HepG2 (cell line): ENCODE results near the gene NCOA5. TPM values are rescaled to one million over a fixed set of nuclear protein-coding genes. Genes with fewer than 3 reads are reported as not detected.
A peak's percentile ranks its signal among the peaks of the same experiment; 100 is the strongest.

Experiments
- KDM5A ChIP-seq: fragments of 200-600 bp; sonication (generic); IDR thresholded peaks from 2 replicates; pipeline ENCODE4 v1.7.0; 2018; ENCODE audit warnings: antibody characterized with exemption, mild to moderate bottlenecking, low read length, borderline replicate concordance
- MAFG ChIP-seq: sonication (generic); formaldehyde crosslinking; IDR thresholded peaks from 2 replicates; pipeline ENCODE4 v1.5.1; 2020; ENCODE audit warnings: mild to moderate bottlenecking, missing genetic modification reagents
- PAX8 ChIP-seq: sonication (generic); formaldehyde crosslinking; IDR thresholded peaks from 2 replicates; pipeline ENCODE4 v1.8.0; 2022; ENCODE audit warnings: mild to moderate bottlenecking, missing genetic modification reagents, borderline replicate concordance
- PITX1 ChIP-seq: sonication (generic); formaldehyde crosslinking; IDR thresholded peaks from 2 replicates; pipeline ENCODE4 v1.5.1; 2020; ENCODE audit warnings: mild to moderate bottlenecking, missing genetic modification reagents
- SKI ChIP-seq: fragments of 450-650 bp; IDR thresholded peaks from one replicate; pipeline ENCODE4 v1.6.1; 2018; ENCODE audit warnings: mild to moderate bottlenecking; ENCODE audit not compliant: partially characterized antibody
- ZNF816 ChIP-seq: sonication (generic); formaldehyde crosslinking; IDR thresholded peaks from 2 replicates; pipeline ENCODE4 v1.8.0; 2022; ENCODE audit warnings: missing genetic modification reagents, mild to moderate bottlenecking, borderline replicate concordance
- polyA plus RNA-seq, 8 experiments: library from polyadenylated mRNA; depleted of rRNA in 3 of 8; stranded (reverse) in 7 of 8; unstranded in 1 of 8; fragments of >200 nt; fragmentation: Illumina TruSeq in 4 of 8; extraction: Trizol in 4 of 8; gene quantifications; 2 replicates each; pipeline versions ENCODE4 v1.2.1 to v1.2.3, GENCODE V29; 2011 to 2016; ENCODE audit warnings: low read depth in 4 of 8, missing spikeins in 1 of 8, mixed read lengths in 1 of 8; ENCODE audit not compliant: insufficient read depth in 1 of 8
- total RNA-seq, 5 experiments: library from RNA; depleted of rRNA; stranded (reverse); fragments of >200 nt; fragmentation: Illumina TruSeq; extraction: Trizol; gene quantifications; 2 replicates each; pipeline ENCODE4 v1.2.3, GENCODE V29; 2016; ENCODE audit warnings: low read depth in 1 of 5
- TF ChIP-seq, protein P1 (sequence below): sonication (generic); formaldehyde crosslinking; IDR thresholded peaks from 2 replicates; pipeline ENCODE4 v1.4.0; 2020; ENCODE audit warnings: missing genetic modification reagents
- TF ChIP-seq, protein P2 (sequence below), 2 experiments: sonication (generic) in 1 of 2; formaldehyde crosslinking in 1 of 2; IDR thresholded peaks; 2 replicates each; pipeline versions ENCODE4 v1.4.0 to v1.6.1; 2018 to 2020; ENCODE audit warnings: missing genetic modification reagents in 2 of 2, borderline replicate concordance in 1 of 2, low read depth in 1 of 2, mild to moderate bottlenecking in 1 of 2, missing biosample characterization in 1 of 2
- TF ChIP-seq, protein P3 (sequence below): IDR thresholded peaks from 2 replicates; pipeline ENCODE4 v1.4.0; 2020; ENCODE audit warnings: mild to moderate bottlenecking, missing genetic modification reagents
- TF ChIP-seq, protein P4 (sequence below): sonication (generic); formaldehyde crosslinking; IDR thresholded peaks from 2 replicates; pipeline ENCODE4 v1.4.0; 2020; ENCODE audit warnings: mild to moderate bottlenecking, missing genetic modification reagents
- TF ChIP-seq, protein P5 (sequence below): sonication (generic); formaldehyde crosslinking; IDR thresholded peaks from 2 replicates; pipeline ENCODE4 v1.4.0; 2020; ENCODE audit warnings: missing genetic modification reagents
- TF ChIP-seq, protein P6 (sequence below): sonication (generic); formaldehyde crosslinking; IDR thresholded peaks from 2 replicates; pipeline ENCODE4 v1.5.0; 2020; ENCODE audit warnings: mild to moderate bottlenecking, missing genetic modification reagents

Gene NCOA5
- total and polyA plus RNA-seq, 2 of the 13 experiments (the other 11 are each of a cell fraction or from before 2014, with no cell fraction given): 16.5 to 28.4 TPM

DNA sequence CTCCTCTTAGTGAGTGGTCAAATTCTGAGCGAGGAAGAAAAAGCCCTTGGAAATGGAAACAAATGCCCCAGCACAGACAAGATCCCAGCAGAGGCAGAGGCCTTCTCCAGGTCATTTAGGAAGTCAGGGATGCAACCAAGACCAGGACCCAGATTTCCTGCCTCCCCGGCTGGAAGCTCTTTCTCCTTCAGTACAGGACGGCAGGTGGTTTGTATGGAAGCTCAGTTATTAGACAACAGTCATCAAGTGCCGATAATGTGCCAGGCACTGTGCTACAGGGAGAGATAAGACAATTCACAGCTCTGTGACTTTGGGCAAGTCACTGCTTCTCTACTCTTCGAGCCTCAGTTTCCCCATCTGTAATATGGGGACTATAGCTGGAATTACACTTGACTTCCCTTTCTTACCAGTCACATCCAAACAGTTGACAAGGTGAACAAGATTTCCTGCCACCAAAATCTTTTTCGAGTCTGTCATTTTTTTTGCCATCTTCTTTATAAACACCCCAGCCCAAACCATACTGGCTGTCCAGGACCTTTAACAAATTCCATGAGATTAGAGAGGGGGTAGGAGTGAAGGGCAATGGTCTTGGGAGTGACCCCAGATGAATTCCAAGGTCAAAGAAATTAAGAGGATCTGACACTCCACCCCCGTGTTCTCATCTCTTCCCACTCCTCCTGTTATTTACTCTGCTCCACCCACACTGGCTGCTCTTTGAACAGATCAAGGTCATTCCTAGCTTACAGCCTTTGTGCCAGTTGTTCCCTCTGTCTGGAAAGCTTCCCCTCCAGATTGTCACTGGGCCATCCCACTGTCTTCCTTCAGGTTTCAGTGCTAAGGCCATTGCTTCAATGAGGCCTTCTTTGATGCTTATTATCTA lies 75.0 kb downstream of the NCOA5 start (continued):
- TF ChIP-seq, protein P1, sequence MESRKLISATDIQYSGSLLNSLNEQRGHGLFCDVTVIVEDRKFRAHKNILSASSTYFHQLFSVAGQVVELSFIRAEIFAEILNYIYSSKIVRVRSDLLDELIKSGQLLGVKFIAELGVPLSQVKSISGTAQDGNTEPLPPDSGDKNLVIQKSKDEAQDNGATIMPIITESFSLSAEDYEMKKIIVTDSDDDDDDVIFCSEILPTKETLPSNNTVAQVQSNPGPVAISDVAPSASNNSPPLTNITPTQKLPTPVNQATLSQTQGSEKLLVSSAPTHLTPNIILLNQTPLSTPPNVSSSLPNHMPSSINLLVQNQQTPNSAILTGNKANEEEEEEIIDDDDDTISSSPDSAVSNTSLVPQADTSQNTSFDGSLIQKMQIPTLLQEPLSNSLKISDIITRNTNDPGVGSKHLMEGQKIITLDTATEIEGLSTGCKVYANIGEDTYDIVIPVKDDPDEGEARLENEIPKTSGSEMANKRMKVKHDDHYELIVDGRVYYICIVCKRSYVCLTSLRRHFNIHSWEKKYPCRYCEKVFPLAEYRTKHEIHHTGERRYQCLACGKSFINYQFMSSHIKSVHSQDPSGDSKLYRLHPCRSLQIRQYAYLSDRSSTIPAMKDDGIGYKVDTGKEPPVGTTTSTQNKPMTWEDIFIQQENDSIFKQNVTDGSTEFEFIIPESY (CRISPR knock-in tag): peak; percentile 16; the same call in 1 of the 2 replicates
- TF ChIP-seq KDM5A: no peak
- TF ChIP-seq ZNF816: peak; percentile 38; the same call in 1 of the 2 replicates
- TF ChIP-seq, protein P2, sequence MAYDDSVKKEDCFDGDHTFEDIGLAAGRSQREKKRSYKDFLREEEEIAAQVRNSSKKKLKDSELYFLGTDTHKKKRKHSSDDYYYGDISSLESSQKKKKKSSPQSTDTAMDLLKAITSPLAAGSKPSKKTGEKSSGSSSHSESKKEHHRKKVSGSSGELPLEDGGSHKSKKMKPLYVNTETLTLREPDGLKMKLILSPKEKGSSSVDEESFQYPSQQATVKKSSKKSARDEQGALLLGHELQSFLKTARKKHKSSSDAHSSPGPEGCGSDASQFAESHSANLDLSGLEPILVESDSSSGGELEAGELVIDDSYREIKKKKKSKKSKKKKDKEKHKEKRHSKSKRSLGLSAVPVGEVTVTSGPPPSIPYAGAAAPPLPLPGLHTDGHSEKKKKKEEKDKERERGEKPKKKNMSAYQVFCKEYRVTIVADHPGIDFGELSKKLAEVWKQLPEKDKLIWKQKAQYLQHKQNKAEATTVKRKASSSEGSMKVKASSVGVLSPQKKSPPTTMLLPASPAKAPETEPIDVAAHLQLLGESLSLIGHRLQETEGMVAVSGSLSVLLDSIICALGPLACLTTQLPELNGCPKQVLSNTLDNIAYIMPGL (CRISPR knock-in tag; IDR thresholded peaks at IDR 0.05; ENCODE audit: borderline replicate concordance in 1 of 2, low read depth in 1 of 2): peak in 1 of 2 experiments; percentile 49; a peak in 1 of 4 replicates
- peak; percentile 73; the same call in 1 of the 2 replicates for TF ChIP-seq PITX1 (CRISPR knock-in tag)
- TF ChIP-seq, protein P3, sequence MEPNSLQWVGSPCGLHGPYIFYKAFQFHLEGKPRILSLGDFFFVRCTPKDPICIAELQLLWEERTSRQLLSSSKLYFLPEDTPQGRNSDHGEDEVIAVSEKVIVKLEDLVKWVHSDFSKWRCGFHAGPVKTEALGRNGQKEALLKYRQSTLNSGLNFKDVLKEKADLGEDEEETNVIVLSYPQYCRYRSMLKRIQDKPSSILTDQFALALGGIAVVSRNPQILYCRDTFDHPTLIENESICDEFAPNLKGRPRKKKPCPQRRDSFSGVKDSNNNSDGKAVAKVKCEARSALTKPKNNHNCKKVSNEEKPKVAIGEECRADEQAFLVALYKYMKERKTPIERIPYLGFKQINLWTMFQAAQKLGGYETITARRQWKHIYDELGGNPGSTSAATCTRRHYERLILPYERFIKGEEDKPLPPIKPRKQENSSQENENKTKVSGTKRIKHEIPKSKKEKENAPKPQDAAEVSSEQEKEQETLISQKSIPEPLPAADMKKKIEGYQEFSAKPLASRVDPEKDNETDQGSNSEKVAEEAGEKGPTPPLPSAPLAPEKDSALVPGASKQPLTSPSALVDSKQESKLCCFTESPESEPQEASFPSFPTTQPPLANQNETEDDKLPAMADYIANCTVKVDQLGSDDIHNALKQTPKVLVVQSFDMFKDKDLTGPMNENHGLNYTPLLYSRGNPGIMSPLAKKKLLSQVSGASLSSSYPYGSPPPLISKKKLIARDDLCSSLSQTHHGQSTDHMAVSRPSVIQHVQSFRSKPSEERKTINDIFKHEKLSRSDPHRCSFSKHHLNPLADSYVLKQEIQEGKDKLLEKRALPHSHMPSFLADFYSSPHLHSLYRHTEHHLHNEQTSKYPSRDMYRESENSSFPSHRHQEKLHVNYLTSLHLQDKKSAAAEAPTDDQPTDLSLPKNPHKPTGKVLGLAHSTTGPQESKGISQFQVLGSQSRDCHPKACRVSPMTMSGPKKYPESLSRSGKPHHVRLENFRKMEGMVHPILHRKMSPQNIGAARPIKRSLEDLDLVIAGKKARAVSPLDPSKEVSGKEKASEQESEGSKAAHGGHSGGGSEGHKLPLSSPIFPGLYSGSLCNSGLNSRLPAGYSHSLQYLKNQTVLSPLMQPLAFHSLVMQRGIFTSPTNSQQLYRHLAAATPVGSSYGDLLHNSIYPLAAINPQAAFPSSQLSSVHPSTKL (CRISPR knock-in tag): peak; percentile 99
- TF ChIP-seq, protein P4, sequence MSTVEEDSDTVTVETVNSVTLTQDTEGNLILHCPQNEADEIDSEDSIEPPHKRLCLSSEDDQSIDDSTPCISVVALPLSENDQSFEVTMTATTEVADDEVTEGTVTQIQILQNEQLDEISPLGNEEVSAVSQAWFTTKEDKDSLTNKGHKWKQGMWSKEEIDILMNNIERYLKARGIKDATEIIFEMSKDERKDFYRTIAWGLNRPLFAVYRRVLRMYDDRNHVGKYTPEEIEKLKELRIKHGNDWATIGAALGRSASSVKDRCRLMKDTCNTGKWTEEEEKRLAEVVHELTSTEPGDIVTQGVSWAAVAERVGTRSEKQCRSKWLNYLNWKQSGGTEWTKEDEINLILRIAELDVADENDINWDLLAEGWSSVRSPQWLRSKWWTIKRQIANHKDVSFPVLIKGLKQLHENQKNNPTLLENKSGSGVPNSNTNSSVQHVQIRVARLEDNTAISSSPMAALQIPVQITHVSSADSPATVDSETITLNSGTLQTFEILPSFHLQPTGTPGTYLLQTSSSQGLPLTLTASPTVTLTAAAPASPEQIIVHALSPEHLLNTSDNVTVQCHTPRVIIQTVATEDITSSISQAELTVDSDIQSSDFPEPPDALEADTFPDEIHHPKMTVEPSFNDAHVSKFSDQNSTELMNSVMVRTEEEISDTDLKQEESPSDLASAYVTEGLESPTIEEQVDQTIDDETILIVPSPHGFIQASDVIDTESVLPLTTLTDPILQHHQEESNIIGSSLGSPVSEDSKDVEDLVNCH (CRISPR knock-in tag): no peak
- no peak for TF ChIP-seq PAX8 (CRISPR knock-in tag)
- TF ChIP-seq, protein P5, sequence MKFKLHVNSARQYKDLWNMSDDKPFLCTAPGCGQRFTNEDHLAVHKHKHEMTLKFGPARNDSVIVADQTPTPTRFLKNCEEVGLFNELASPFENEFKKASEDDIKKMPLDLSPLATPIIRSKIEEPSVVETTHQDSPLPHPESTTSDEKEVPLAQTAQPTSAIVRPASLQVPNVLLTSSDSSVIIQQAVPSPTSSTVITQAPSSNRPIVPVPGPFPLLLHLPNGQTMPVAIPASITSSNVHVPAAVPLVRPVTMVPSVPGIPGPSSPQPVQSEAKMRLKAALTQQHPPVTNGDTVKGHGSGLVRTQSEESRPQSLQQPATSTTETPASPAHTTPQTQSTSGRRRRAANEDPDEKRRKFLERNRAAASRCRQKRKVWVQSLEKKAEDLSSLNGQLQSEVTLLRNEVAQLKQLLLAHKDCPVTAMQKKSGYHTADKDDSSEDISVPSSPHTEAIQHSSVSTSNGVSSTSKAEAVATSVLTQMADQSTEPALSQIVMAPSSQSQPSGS (CRISPR knock-in tag): no peak
- no peak for TF ChIP-seq MAFG (CRISPR knock-in tag)
- TF ChIP-seq, protein P6, sequence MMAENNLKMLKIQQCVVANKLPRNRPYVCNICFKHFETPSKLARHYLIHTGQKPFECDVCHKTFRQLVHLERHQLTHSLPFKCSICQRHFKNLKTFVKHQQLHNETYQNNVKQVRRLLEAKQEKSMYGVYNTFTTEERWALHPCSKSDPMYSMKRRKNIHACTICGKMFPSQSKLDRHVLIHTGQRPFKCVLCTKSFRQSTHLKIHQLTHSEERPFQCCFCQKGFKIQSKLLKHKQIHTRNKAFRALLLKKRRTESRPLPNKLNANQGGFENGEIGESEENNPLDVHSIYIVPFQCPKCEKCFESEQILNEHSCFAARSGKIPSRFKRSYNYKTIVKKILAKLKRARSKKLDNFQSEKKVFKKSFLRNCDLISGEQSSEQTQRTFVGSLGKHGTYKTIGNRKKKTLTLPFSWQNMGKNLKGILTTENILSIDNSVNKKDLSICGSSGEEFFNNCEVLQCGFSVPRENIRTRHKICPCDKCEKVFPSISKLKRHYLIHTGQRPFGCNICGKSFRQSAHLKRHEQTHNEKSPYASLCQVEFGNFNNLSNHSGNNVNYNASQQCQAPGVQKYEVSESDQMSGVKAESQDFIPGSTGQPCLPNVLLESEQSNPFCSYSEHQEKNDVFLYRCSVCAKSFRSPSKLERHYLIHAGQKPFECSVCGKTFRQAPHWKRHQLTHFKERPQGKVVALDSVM (CRISPR knock-in tag): no peak
- TF ChIP-seq SKI: peak; percentile 92
